ENCODE measurements around the gene PRRT1. TPM values are rescaled to one million over a fixed set of nuclear protein-coding genes. Genes with fewer than 3 reads are reported as not detected.
"Not testable (repeated sequence)": the region's sequence is repeated elsewhere in the genome, so short reads cannot be mapped to it uniquely, and the experiment has no call there.

PRRT1 gene
- polyA plus RNA-seq, 1 donor (not counting 4 experiments of a cell fraction or from before 2014, with no cell fraction given) = 0.09 TPM

DNA sequence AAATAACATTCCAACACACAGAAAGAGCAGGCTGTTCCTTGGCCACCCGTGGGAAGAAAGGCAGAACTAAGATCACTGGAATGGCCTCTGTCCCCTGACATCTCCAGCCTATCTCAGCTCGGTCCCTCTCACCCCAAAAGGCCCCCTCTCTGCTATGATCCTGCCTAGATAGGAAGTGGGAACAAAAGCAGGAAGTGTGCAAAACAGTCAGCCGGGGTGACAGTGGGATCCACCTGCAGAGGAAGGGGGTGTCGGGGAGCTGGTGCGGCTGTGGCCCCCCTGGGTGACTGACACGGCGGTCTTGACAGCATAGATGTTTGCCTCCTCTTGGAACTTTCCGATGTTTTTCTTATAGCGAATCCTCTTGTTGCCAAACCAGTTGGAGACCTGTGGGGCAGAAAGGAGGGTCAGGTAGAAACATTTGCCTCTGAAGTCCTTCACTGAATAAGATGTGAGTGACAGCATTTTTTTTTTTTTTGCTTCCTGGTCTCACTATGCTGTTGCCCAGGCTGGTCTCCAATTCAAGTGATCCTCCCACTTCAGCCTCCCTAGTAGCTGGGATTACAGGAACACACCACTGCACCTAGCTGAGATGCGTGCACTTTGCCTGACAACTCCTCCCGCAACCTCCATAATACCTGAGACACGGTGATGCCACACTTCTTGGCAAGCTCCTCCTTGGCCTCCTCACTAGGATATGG, 35.4 kb upstream of the PRRT1 start:
- Histone ChIP-seq H3K27me3 (ENCODE audit: control insufficient read depth, extremely low read depth, insufficient read depth, low read length) (no peaks in the 10 kb centered on the region), H3K4me1 (ENCODE audit: control insufficient read depth, extremely low read depth, insufficient read depth, low read length) (peaks cover 11% of the 10 kb centered on the region), H3K79me2 (ENCODE audit: control insufficient read depth, insufficient read depth, low read length) (peaks cover 12% of the 10 kb centered on the region), H4K20me1 (ENCODE audit: control insufficient read depth, extremely low read depth, insufficient read depth, low read length) (no peaks in the 10 kb centered on the region), H3K27ac (ENCODE audit: control insufficient read depth, insufficient read depth, low read length) (no peak overlapping the region), H3K36me3 (ENCODE audit: control insufficient read depth in 2 of 2, extremely low read depth in 1 of 2, insufficient read depth in 2 of 2, low read length in 2 of 2) (peaks cover 12 to 15% of the 10 kb centered on the region in 2 experiments), H3K9me1 (ENCODE audit: control insufficient read depth, extremely low read depth, insufficient read depth, low read length) (no peaks in the 10 kb centered on the region), H3K4me3 (ENCODE audit: control insufficient read depth in 2 of 3, extremely low read depth in 1 of 3, insufficient read depth in 2 of 3, low read depth in 1 of 3, low read length in 3 of 3) (no peak overlapping the region), H3K9me3 (ENCODE audit: control insufficient read depth, low read depth, low read length) (no peaks in the 10 kb centered on the region), H3K4me2 (ENCODE audit: control insufficient read depth, extremely low read depth, insufficient read depth, low read depth, low read length) (no peak overlapping the region), H2AFZ (ENCODE audit: control insufficient read depth, low read length) (no peak overlapping the region), H3K9ac (ENCODE audit: control insufficient read depth, extremely low read depth, insufficient read depth, low read length) (no peak overlapping the region)
- no peak for DNase-seq (ENCODE audit: low read depth, low spot score)
- dilution Hi-C loops (cut with MboI; ENCODE audit: extremely low pct_ligation_motif_present, low sequenced_read_pairs) = no loop called here
- no peak for FAIRE-seq
- TF ChIP-seq, protein P1, sequence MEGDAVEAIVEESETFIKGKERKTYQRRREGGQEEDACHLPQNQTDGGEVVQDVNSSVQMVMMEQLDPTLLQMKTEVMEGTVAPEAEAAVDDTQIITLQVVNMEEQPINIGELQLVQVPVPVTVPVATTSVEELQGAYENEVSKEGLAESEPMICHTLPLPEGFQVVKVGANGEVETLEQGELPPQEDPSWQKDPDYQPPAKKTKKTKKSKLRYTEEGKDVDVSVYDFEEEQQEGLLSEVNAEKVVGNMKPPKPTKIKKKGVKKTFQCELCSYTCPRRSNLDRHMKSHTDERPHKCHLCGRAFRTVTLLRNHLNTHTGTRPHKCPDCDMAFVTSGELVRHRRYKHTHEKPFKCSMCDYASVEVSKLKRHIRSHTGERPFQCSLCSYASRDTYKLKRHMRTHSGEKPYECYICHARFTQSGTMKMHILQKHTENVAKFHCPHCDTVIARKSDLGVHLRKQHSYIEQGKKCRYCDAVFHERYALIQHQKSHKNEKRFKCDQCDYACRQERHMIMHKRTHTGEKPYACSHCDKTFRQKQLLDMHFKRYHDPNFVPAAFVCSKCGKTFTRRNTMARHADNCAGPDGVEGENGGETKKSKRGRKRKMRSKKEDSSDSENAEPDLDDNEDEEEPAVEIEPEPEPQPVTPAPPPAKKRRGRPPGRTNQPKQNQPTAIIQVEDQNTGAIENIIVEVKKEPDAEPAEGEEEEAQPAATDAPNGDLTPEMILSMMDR (optimal IDR thresholded peaks at IDR 0.05 in 1 of 3, IDR thresholded peaks at IDR 0.05 in 1 of 3, conservative IDR thresholded peaks at IDR 0.05 in 1 of 3; ENCODE audit: extremely low read depth in 1 of 3, insufficient read depth in 2 of 3, low read length in 3 of 3) = no peak
- no peak for TF ChIP-seq EZH2 (IDR thresholded peaks at IDR 0.05; ENCODE audit: low read length)

DNA sequence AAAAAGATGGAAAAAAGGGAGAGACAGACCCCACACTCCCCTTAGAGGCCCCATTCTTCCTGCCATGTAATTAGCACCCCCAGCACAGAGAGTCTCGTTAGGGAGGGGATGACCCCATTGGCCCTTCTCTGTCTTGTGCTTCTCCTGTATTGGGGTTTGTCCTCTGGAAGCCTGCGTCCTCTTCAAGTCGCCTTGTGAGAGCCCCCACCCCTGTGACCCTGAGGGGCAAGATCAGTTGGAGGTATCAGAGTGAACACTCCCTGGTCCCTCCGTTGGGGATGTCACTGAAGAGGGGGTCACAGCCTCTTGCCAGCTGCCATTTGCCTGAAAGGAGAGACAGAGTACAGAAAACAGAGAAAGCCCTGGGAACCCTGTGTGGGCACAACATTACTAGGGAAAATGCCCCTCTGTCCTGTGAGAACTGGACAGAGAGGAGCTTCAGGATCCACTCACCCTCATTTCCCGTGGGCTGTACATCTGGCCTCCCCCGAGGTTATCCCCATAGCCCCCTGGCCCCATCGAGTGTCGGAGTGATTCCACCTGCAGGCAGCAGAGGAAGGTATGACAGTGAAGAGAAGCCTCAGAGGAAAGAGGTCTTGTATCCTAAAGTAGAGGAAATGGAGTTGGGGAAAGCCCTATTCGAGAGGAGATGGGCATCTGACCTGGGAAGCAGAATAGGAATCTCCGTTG, 34.6 kb upstream of the PRRT1 start:
- H3K4me2 ChIP-seq (ENCODE audit: control insufficient read depth, extremely low read depth, insufficient read depth, low read depth, low read length); H2AFZ ChIP-seq (ENCODE audit: control insufficient read depth, low read length); DNase-seq (ENCODE audit: low read depth, low spot score); H3K4me1 ChIP-seq (ENCODE audit: control insufficient read depth, extremely low read depth, insufficient read depth, low read length); FAIRE-seq; H3K9ac ChIP-seq (ENCODE audit: control insufficient read depth, extremely low read depth, insufficient read depth, low read length); H3K9me3 ChIP-seq (ENCODE audit: control insufficient read depth, low read depth, low read length); H3K4me3 ChIP-seq (ENCODE audit: control insufficient read depth in 2 of 3, extremely low read depth in 1 of 3, insufficient read depth in 2 of 3, low read depth in 1 of 3, low read length in 3 of 3); H4K20me1 ChIP-seq (ENCODE audit: control insufficient read depth, extremely low read depth, insufficient read depth, low read length); H3K9me1 ChIP-seq (ENCODE audit: control insufficient read depth, extremely low read depth, insufficient read depth, low read length); H3K27me3 ChIP-seq (ENCODE audit: control insufficient read depth, extremely low read depth, insufficient read depth, low read length); dilution Hi-C loops (cut with MboI; ENCODE audit: extremely low pct_ligation_motif_present, low sequenced_read_pairs): not testable (repeated sequence)
- Histone ChIP-seq H3K36me3 (ENCODE audit: control insufficient read depth in 2 of 2, extremely low read depth in 1 of 2, insufficient read depth in 2 of 2, low read length in 2 of 2) (peaks cover 12 to 15% of the 10 kb centered on the region in 2 experiments), H3K27ac (ENCODE audit: control insufficient read depth, insufficient read depth, low read length) (peak overlapping the region; percentile 31), H3K79me2 (ENCODE audit: control insufficient read depth, insufficient read depth, low read length) (peaks cover 12% of the 10 kb centered on the region)

DNA sequence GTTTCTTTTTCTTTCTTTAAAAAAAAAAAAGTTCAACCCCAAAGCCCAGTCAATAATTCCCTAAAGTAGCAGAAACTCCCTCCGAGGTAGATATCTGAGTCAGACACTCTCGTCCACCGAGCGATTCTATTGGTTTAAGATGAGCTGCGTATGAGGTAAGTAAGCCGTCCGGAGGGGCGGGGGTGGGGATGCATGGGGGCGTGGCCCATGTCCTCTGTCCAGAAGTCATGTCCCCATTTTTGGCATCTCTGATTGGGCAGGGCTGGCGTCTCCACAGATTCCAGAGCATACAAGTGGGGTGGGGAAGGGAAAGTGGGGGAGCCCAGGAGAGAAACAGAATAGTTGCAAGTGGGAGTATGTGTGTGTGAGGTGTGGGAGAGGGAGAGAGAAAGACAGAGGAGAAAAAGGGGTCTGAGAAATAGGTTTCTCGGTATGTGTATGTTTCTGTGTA, 34.0 kb upstream of the PRRT1 start:
- dilution Hi-C loops (cut with MboI; ENCODE audit: extremely low pct_ligation_motif_present, low sequenced_read_pairs); H3K4me1 ChIP-seq (ENCODE audit: control insufficient read depth, extremely low read depth, insufficient read depth, low read length); H3K9ac ChIP-seq (ENCODE audit: control insufficient read depth, extremely low read depth, insufficient read depth, low read length): not testable (repeated sequence)

More for the DNA sequence above, 34.0 kb upstream of the PRRT1 start:
- DNase-seq (ENCODE audit: low read depth, low spot score); H3K4me2 ChIP-seq (ENCODE audit: control insufficient read depth, extremely low read depth, insufficient read depth, low read depth, low read length); H3K9me1 ChIP-seq (ENCODE audit: control insufficient read depth, extremely low read depth, insufficient read depth, low read length); H3K4me3 ChIP-seq (ENCODE audit: control insufficient read depth in 2 of 3, extremely low read depth in 1 of 3, insufficient read depth in 2 of 3, low read depth in 1 of 3, low read length in 3 of 3); FAIRE-seq; H2AFZ ChIP-seq (ENCODE audit: control insufficient read depth, low read length); H4K20me1 ChIP-seq (ENCODE audit: control insufficient read depth, extremely low read depth, insufficient read depth, low read length); H3K27me3 ChIP-seq (ENCODE audit: control insufficient read depth, extremely low read depth, insufficient read depth, low read length); H3K9me3 ChIP-seq (ENCODE audit: control insufficient read depth, low read depth, low read length): not testable (repeated sequence)
- H3K79me2 ChIP-seq (ENCODE audit: control insufficient read depth, insufficient read depth, low read length) = peaks cover 12% of the 10 kb centered on the region
- H3K36me3 ChIP-seq (ENCODE audit: control insufficient read depth in 2 of 2, extremely low read depth in 1 of 2, insufficient read depth in 2 of 2, low read length in 2 of 2) = peaks cover 18% of the 10 kb centered on the region in 2 experiments
- peak overlapping the region; percentile 31 for H3K27ac ChIP-seq (ENCODE audit: control insufficient read depth, insufficient read depth, low read length)
